GM12872 (cell line): ENCODE measurements around the gene PKN1.

Experiments
- TF ChIP-seq, protein P1 (sequence below): IDR thresholded peaks from 3 replicates; pipeline ENCODE4 v1.5.1; 2011; ENCODE audit warnings: low read depth, mild to moderate bottlenecking, low read length, moderate library complexity; ENCODE audit not compliant: insufficient read depth

Gene PKN1

DNA sequence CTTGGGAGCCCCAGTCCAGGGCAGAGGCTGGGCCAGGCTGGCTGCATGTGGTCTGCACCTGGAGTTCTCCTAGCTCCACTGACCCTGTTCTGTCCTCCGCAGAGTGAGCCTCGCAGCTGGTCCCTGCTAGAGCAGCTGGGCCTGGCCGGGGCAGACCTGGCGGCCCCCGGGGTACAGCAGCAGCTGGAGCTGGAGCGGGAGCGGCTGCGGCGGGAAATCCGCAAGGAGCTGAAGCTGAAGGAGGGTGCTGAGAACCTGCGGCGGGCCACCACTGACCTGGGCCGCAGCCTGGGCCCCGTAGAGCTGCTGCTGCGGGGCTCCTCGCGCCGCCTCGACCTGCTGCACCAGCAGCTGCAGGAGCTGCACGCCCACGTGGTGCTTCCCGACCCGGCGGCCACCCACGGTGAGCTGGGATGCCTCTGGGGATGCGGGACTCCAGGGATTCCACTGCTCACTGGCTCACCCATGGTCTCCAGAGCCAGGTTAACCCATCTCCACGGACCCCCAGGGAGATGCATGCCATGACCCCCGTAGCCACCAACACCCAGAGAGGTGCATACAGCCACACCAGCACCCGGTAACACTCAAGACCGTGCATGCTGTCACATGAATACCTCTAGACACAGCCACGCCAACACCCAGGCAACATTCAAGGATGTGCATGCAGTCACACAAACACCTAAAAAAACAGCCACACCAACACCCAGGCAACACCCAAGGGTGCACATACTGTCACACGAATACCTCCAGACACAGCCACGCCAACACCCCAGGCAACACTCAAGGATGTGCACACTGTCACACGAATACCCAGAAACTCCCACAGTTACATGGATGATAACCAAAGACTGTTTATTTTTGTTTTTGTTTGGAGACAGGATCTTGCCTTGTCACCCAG is 8.2 kb downstream of the PKN1 start:
- TF ChIP-seq, protein P1, sequence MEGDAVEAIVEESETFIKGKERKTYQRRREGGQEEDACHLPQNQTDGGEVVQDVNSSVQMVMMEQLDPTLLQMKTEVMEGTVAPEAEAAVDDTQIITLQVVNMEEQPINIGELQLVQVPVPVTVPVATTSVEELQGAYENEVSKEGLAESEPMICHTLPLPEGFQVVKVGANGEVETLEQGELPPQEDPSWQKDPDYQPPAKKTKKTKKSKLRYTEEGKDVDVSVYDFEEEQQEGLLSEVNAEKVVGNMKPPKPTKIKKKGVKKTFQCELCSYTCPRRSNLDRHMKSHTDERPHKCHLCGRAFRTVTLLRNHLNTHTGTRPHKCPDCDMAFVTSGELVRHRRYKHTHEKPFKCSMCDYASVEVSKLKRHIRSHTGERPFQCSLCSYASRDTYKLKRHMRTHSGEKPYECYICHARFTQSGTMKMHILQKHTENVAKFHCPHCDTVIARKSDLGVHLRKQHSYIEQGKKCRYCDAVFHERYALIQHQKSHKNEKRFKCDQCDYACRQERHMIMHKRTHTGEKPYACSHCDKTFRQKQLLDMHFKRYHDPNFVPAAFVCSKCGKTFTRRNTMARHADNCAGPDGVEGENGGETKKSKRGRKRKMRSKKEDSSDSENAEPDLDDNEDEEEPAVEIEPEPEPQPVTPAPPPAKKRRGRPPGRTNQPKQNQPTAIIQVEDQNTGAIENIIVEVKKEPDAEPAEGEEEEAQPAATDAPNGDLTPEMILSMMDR: no peak

DNA sequence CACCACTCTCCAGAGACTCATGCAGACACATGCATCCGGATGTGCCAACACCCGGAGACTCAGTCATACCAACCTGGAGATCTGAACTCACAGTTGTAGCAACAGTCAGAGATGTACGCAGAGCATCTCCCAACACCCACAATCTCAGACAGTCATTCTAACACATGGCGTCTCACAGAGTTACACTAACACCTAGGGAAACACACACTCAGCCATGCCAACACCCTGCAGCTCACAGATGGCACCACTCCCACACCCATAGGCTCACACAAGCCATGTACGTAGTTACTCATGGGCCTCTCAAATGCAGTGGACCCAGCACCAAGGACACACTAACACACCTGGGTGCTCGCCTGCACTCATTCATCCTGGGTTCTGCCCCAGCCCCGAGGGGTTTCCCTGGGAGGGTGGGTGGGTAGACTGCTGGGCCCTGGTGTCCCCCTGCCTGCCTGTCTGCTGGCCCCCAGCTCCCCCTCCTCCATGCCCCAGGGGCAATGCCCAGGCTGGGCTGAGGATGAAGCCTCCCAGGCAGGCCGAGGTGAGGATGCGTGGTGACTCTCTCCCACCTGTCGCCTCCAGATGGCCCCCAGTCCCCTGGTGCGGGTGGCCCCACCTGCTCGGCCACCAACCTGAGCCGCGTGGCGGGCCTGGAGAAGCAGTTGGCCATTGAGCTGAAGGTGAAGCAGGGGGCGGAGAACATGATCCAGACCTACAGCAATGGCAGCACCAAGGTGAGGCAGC is 10.0 kb downstream of the PKN1 start:
- TF ChIP-seq, protein P1: no peak

DNA sequence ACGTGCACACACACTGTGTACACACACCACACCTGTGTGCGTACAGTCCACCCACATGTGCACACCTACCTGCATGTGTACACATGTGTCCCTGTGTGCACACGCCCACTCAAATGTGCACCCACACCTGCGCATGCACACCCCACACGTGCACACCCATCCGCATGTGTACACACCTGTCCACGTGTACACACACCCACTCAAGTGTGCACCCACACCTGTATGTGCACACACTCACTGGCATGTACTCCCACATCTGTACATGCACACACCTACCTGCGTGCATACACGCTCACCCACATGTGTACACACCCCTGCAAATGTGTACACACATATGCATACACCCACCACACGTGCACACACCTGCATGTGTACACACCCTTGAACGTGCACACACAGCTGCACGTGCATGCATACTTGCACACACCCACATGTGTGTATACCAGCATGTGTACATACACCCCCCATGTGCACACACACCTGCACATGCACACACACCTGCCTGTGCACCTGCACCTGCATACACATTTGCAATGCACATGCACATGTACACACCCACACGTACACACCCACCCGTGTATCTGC is 10.6 kb downstream of the PKN1 start:
- TF ChIP-seq, protein P1: no peak

DNA sequence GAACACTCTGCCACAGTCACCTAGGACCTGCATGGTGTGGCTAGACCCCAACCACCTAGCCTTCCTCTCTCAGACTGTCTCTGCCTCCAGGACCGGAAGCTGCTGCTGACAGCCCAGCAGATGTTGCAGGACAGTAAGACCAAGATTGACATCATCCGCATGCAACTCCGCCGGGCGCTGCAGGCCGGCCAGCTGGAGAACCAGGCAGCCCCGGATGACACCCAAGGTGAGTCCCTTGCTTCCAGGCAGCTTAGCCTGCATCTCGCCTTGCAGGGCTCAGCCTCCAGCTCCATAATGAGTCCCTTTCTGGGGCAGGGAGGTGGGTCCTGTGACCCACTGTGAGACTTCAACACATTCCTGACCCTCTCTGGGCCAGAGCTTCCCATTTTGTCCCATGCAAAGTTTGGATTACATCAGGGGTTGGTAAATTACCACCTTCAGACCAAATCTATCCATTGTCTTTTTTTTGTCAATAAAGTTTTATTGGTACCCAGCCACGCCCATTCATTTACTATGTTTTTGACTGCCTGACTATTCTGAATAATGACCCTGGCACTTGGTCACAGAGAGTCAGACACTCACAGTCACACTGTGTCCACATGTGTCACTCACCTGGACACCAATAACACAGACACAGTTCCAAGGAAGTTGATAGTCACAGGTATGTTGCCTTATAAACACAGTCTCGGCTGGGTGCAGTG is 13.4 kb downstream of the PKN1 start:
- TF ChIP-seq, protein P1: no peak

DNA sequence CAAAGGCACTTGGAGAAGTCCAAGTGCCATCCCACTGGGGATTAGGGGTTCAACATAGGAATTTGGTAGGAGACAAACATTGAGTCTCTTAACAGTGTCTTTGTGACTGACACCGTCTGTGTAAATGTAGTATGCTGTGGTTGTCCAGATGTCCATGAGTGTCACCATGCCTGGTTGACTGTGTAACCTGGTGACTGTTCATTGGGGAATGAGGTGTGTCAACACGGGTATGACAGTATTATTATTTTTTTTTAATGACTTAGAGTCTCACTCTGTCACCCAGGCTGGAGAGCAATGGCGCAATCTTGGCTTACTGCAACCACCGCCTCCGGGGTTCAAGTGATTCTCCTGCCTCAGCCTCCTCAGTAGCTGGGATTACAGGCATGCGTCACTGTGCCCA is 16.2 kb downstream of the PKN1 start:
- TF ChIP-seq, protein P1: no peak

DNA sequence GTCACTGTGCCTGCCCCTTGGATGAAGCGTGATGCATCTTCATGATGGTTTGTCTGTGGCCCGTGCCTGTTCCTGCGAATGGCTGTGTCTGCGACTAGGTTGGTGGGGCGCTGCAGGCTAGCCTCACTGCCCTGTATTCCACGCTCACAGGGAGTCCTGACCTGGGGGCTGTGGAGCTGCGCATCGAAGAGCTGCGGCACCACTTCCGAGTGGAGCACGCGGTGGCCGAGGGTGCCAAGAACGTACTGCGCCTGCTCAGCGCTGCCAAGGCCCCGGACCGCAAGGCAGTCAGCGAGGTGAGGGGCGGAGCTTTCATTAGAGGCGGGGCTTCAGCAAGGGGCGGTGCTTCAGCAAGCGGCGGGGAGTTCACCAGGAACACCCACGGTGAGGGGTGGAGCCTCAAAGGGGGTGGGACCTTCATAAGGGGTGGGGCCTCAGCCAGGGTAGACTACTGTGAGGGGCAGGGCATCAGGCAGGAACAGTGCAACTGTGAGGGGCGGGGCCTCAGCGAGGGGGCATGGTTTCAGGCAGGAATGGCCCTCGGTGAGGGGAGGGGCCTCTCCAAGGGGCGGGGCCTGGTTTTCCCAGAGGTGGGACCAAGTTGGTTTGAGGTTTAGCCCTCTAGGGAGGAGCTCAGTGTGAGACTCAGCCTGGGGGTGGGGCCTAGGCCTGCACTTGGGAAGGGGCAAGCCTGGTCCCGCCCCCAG is 17.2 kb downstream of the PKN1 start:
- TF ChIP-seq, protein P1: no peak
